Mammary epithelial cell (primary cell): ENCODE results near the gene OR1S2.

Experiments
- EZH2 ChIP-seq: IDR thresholded peaks from 2 replicates; pipeline ENCODE4 v1.6.1; 2012; ENCODE audit warnings: low read length, inconsistent platforms, borderline replicate concordance
- TF ChIP-seq, protein P1 (sequence below), 2 donors: IDR thresholded peaks in 1 of 2; conservative IDR thresholded peaks in 1 of 2; 2 replicates each; pipeline ENCODE4 v1.5.1; 2011 to 2012; ENCODE audit warnings: inconsistent platforms in 2 of 2, low read length in 2 of 2, mild to moderate bottlenecking in 2 of 2, control low read depth in 1 of 2, low read depth in 1 of 2; ENCODE audit not compliant: insufficient read depth in 1 of 2; ENCODE audit errors: extremely low read depth in 1 of 2

DNA sequence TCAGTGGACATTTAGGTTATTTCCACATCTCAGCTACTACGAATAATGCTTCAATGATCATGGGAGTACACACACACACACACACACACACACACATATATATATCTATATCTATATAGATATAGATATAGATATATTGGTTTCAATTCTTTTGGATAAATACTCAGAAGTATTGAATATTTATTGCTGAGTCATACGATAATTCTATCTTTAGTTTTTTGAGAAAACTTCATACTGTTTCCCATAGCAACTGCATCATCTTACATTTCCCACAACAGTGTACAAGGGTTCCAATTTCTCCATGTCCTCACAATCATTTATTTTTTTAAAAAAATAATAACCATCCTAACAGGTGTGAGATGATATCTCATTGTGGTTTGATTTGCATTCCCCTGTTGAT lies 8.0 kb downstream of the OR1S2 start:
- TF ChIP-seq, protein P1, sequence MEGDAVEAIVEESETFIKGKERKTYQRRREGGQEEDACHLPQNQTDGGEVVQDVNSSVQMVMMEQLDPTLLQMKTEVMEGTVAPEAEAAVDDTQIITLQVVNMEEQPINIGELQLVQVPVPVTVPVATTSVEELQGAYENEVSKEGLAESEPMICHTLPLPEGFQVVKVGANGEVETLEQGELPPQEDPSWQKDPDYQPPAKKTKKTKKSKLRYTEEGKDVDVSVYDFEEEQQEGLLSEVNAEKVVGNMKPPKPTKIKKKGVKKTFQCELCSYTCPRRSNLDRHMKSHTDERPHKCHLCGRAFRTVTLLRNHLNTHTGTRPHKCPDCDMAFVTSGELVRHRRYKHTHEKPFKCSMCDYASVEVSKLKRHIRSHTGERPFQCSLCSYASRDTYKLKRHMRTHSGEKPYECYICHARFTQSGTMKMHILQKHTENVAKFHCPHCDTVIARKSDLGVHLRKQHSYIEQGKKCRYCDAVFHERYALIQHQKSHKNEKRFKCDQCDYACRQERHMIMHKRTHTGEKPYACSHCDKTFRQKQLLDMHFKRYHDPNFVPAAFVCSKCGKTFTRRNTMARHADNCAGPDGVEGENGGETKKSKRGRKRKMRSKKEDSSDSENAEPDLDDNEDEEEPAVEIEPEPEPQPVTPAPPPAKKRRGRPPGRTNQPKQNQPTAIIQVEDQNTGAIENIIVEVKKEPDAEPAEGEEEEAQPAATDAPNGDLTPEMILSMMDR (conservative IDR thresholded peaks at IDR 0.05 in 1 of 2, IDR thresholded peaks at IDR 0.05 in 1 of 2; ENCODE audit: extremely low read depth in 1 of 2, insufficient read depth in 1 of 2, low read depth in 1 of 2, low read length in 2 of 2): no peak
- TF ChIP-seq EZH2: no peak
